IPS DF 6.9 (cell line): ENCODE measurements around the gene CCL2.

Source experiments
- DNase-seq: peaks from one replicate; pipeline ENCODE4 v3.0.0-alpha.2; 2013; ENCODE audit warnings: low read depth, low spot score
- H3K27ac ChIP-seq: one replicate; pipeline ENCODE4 v1.5.1; 2013; ENCODE audit warnings: low read length, control low read depth
- H3K27me3 ChIP-seq: 2 replicates; pipeline ENCODE4 v1.6.1; 2013; ENCODE audit warnings: mild to moderate bottlenecking, low read length; ENCODE audit not compliant: control insufficient read depth, insufficient read depth
- H3K36me3 ChIP-seq: 2 replicates; pipeline ENCODE4 v1.6.1; 2013; ENCODE audit warnings: low read length; ENCODE audit not compliant: control insufficient read depth, insufficient read depth
- H3K4me1 ChIP-seq: 2 replicates; pipeline ENCODE4 v1.6.1; 2013; ENCODE audit warnings: low read length; ENCODE audit not compliant: control insufficient read depth, insufficient read depth
- H3K4me3 ChIP-seq: 2 replicates; pipeline ENCODE4 v1.5.1; 2013; ENCODE audit warnings: mild to moderate bottlenecking, low read length
- H3K9me3 ChIP-seq: 2 replicates; pipeline ENCODE4 v1.6.1; 2013; ENCODE audit warnings: low read length, inconsistent platforms; ENCODE audit not compliant: control insufficient read depth, insufficient read depth
- WGBS: extraction: QIAGEN DNeasy Blood & Tissue Kit; methylation state at CpG from one replicate; pipeline ENCODE4 v1.1.7; 2013; ENCODE audit warnings: mixed read lengths, missing lambda C conversion rate; ENCODE audit not compliant: insufficient read length, insufficient coverage; 5-methylcytosine and 5-hydroxymethylcytosine counted together

The CCL2 gene

GRCh38 chr17:34252095-34252443 is 3.0 kb upstream of the CCL2 start:
- Histone ChIP-seq H3K27me3 (no peaks in the 10 kb centered on the region), H3K9me3 (no peaks in the 10 kb centered on the region), H3K4me3 (no peak overlapping the region), H3K4me1 (peaks cover 8% of the 10 kb centered on the region; the same call in 1 of the 2 replicates), H3K27ac (no peak overlapping the region), H3K36me3 (no peaks in the 10 kb centered on the region)
- DNase-seq, result no peak
- no CpG with 5 or more reads among the region's 5 CpGs for WGBS

- Histone ChIP-seq H3K27ac (no peak overlapping the region), H3K9me3 (no peaks in the 10 kb centered on the region), H3K27me3 (no peaks in the 10 kb centered on the region), H3K4me1 (peaks cover 8% of the 10 kb centered on the region; the same call in 1 of the 2 replicates), H3K36me3 (no peaks in the 10 kb centered on the region), H3K4me3 (no peak overlapping the region)
- no peak for DNase-seq
- no CpG with 5 or more reads among the region's 6 CpGs for WGBS
Measured at GRCh38 chr17:34252444-34253138, 2.5 kb upstream of the CCL2 start.

- no CpG with 5 or more reads among the region's 3 CpGs for WGBS
- DNase-seq, result no peak
- peaks cover 8% of the 10 kb centered on the region; the same call in 1 of the 2 replicates for H3K4me1 ChIP-seq
- no peak overlapping the region for H3K4me3 ChIP-seq
- H3K9me3 ChIP-seq, result no peaks in the 10 kb centered on the region
- no peaks in the 10 kb centered on the region for H3K36me3 ChIP-seq
- no peak overlapping the region for H3K27ac ChIP-seq
- no peaks in the 10 kb centered on the region for H3K27me3 ChIP-seq
Measured at GRCh38 chr17:34253139-34253525, 2.0 kb upstream of the CCL2 start.

GRCh38 chr17:34254146-34254545 is 939 bp upstream of the CCL2 start:
- WGBS, result no CpG with 5 or more reads among the region's 3 CpGs
- H3K36me3 ChIP-seq, result no peaks in the 10 kb centered on the region
- no peak overlapping the region for H3K27ac ChIP-seq
- H3K27me3 ChIP-seq, result no peaks in the 10 kb centered on the region
- no peak overlapping the region for H3K4me3 ChIP-seq
- H3K9me3 ChIP-seq, result no peaks in the 10 kb centered on the region
- no peak for DNase-seq
- H3K4me1 ChIP-seq, result peaks cover 8% of the 10 kb centered on the region; the same call in 1 of the 2 replicates

- no peak overlapping the region for H3K27ac ChIP-seq
- peaks cover 8% of the 10 kb centered on the region; the same call in 1 of the 2 replicates for H3K4me1 ChIP-seq
- peak overlapping the region; percentile 2; the same call in 1 of the 2 replicates for H3K4me3 ChIP-seq
- no peaks in the 10 kb centered on the region for H3K27me3 ChIP-seq
- no peaks in the 10 kb centered on the region for H3K36me3 ChIP-seq
- WGBS, result no CpG with 5 or more reads among the region's 5 CpGs
- DNase-seq, result no peak
- H3K9me3 ChIP-seq, result no peaks in the 10 kb centered on the region
Measured at GRCh38 chr17:34255381-34255732, 272 bp downstream of the CCL2 start.

GRCh38 chr17:34255841-34256240 is 756 bp downstream of the CCL2 start:
- DNase-seq, result no peak
- Histone ChIP-seq H3K4me1 (peaks cover 8% of the 10 kb centered on the region; the same call in 1 of the 2 replicates), H3K27me3 (no peaks in the 10 kb centered on the region), H3K36me3 (no peaks in the 10 kb centered on the region), H3K9me3 (no peaks in the 10 kb centered on the region), H3K27ac (no peak overlapping the region), H3K4me3 (no peak overlapping the region)
- no CpG with 5 or more reads among the region's 1 CpG for WGBS

- DNase-seq, result no peak
- Histone ChIP-seq H3K36me3 (no peaks in the 10 kb centered on the region), H3K4me3 (no peak overlapping the region), H3K4me1 (peaks cover 6% of the 10 kb centered on the region; the same call in 1 of the 2 replicates), H3K27ac (no peak overlapping the region), H3K9me3 (no peaks in the 10 kb centered on the region), H3K27me3 (no peaks in the 10 kb centered on the region)
- WGBS, result no CpG with 5 or more reads among the region's 5 CpGs
Measured at GRCh38 chr17:34257299-34257985, 2.4 kb downstream of the CCL2 start.

GRCh38 chr17:34257986-34258326 is 2.9 kb downstream of the CCL2 start:
- Histone ChIP-seq H3K9me3 (no peaks in the 10 kb centered on the region), H3K36me3 (no peaks in the 10 kb centered on the region), H3K27me3 (no peaks in the 10 kb centered on the region), H3K27ac (no peak overlapping the region), H3K4me3 (no peak overlapping the region), H3K4me1 (peaks cover 6% of the 10 kb centered on the region; the same call in 1 of the 2 replicates)
- WGBS, result no CpG with 5 or more reads among the region's 1 CpG
- no peak for DNase-seq

- Histone ChIP-seq H3K4me1 (peaks cover 5% of the 10 kb centered on the region; the same call in 1 of the 2 replicates), H3K27ac (no peak overlapping the region), H3K4me3 (no peak overlapping the region), H3K27me3 (no peaks in the 10 kb centered on the region), H3K36me3 (no peaks in the 10 kb centered on the region), H3K9me3 (no peaks in the 10 kb centered on the region)
- DNase-seq, result no peak
Measured at GRCh38 chr17:34259146-34259545, 4.1 kb downstream of the CCL2 start.

GRCh38 chr17:34260861-34261260 is 5.8 kb downstream of the CCL2 start:
- Histone ChIP-seq H3K27ac (no peak overlapping the region), H3K4me3 (no peak overlapping the region), H3K4me1 (no peaks in the 10 kb centered on the region), H3K36me3 (no peaks in the 10 kb centered on the region), H3K27me3 (no peaks in the 10 kb centered on the region), H3K9me3 (no peaks in the 10 kb centered on the region)
- WGBS, result no CpG with 5 or more reads among the region's 4 CpGs
- no peak for DNase-seq
